GM12874 (cell line): ENCODE data around the gene CLHC1.

ENCODE experiments used
- CTCF ChIP-seq: IDR thresholded peaks from 2 replicates; pipeline ENCODE4 v1.5.1; 2011; ENCODE audit warnings: low read depth, mild to moderate bottlenecking, control low read depth, low read length, moderate library complexity; ENCODE audit not compliant: insufficient read depth

CLHC1 gene

DNA sequence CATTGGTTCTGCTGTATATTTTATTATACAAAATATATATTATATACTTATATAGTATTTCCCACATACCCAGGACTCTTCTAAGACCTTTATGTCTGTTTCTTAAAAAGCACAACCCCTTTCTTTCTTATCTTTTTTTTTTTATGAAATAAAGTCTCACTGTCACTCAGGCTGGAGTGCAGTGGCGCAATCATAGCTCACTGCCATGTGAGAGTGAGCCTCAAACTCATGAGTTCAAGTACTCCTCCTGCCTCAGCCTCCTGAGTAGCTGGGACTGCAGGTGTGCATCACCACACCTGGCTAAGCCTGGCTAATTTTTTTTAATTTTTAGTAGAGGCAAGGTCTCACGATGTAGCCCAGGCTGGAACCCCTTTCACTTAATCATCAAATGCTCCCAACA is 72.3 kb downstream of the CLHC1 start:
- no peak for TF ChIP-seq CTCF

- TF ChIP-seq CTCF = no peak
Measured at GRCh38 chr2:55159037-55159651, 72.9 kb downstream of the CLHC1 start.

GRCh38 chr2:55158111-55158814 is 73.8 kb downstream of the CLHC1 start:
- no peak for TF ChIP-seq CTCF

- TF ChIP-seq CTCF = no peak
Measured at GRCh38 chr2:55157474-55157884, 74.6 kb downstream of the CLHC1 start.

DNA sequence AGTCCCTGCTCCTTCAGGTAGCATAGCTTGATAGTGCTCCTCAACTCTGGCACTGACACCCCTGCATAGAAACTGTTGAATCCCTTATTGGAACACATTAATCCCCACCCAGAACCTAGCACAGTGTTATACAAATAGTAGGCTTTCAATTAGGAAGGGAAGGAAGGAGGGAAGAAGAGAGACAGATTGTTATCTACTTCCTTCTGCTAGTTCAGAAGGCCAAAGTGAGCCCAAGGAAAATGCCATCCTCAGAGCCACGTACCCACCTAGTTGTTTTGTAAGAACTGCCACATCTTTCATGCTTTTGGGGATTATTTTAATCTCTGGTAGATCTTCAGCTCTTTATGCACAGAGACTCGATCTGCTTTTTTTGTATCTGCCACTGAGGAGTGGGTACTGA is 75.1 kb downstream of the CLHC1 start:
- TF ChIP-seq CTCF = no peak

DNA sequence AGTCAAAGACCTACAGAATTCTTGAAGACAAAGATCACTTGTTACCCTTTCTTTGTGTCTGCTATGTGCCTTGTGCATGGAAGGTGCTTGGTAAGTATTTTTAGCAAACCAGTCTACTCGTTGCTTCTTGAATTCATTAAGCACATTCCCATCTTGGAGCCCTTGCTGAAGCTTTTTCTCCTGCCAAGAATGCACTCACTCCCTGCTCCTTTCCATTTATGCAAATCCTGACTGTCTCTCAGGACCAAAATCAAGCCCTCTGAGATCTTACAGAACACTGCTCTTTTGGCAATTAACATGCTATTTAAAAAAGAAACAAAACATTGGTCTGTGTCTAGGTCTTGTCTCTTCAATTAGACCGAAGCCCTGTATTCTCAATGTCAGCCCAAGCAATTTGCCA is 75.8 kb downstream of the CLHC1 start:
- no peak for TF ChIP-seq CTCF

- TF ChIP-seq CTCF = no peak
Measured at GRCh38 chr2:55155764-55156281, 76.3 kb downstream of the CLHC1 start.
